GM12875 (cell line): ENCODE results near the gene NHLH1.

Experiments
- H3K4me3 ChIP-seq: one replicate; pipeline ENCODE4 v1.5.1; 2011; ENCODE audit warnings: low read depth, low read length, control low read depth
- TF ChIP-seq, protein P1 (sequence below): IDR thresholded peaks from 2 replicates; pipeline ENCODE4 v1.5.1; 2011; ENCODE audit warnings: low read depth, mild to moderate bottlenecking, control low read depth, inconsistent platforms, low read length, moderate library complexity, borderline replicate concordance; ENCODE audit not compliant: insufficient read depth

The NHLH1 gene

DNA sequence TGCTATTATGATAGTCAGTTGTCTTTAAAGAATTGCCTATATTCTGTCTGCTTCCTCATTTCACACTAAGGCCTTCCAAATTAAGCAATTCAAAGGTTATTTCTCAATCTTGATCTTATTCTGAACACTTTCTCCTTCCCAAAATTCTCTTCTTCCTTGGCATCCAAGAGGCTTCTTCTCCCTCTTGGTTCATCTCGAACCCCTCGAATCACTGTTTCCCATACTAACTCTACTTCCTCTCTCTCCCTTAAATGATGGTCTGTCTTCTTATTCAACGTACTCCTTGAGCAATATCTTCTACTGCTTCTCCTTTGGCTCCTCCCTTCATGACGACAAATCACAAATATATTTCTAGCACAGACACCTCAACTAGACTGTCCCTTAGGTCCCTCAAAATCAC lies 28.3 kb upstream of the NHLH1 start:
- TF ChIP-seq, protein P1, sequence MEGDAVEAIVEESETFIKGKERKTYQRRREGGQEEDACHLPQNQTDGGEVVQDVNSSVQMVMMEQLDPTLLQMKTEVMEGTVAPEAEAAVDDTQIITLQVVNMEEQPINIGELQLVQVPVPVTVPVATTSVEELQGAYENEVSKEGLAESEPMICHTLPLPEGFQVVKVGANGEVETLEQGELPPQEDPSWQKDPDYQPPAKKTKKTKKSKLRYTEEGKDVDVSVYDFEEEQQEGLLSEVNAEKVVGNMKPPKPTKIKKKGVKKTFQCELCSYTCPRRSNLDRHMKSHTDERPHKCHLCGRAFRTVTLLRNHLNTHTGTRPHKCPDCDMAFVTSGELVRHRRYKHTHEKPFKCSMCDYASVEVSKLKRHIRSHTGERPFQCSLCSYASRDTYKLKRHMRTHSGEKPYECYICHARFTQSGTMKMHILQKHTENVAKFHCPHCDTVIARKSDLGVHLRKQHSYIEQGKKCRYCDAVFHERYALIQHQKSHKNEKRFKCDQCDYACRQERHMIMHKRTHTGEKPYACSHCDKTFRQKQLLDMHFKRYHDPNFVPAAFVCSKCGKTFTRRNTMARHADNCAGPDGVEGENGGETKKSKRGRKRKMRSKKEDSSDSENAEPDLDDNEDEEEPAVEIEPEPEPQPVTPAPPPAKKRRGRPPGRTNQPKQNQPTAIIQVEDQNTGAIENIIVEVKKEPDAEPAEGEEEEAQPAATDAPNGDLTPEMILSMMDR: no peak
- no peak overlapping the region for H3K4me3 ChIP-seq

DNA sequence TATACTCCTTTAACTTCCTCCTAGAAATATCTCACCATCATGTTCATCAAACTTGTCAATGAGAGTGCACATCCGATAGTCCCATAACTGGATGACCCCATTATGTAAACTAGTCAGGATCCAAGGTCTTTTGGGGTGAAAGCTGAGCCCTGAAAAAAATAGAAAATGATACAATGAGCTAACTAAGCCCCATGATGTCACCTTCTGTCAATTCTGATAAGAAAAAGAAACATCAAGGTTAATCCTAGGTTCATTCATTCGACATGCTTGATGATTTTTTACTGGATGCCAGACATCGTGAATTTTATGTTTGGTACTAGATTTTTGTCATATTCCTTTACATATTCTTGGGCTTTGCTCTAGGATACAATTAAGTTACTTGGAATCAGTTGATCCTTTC lies 26.7 kb upstream of the NHLH1 start:
- H3K4me3 ChIP-seq: no peak overlapping the region
- TF ChIP-seq, protein P1: no peak

DNA sequence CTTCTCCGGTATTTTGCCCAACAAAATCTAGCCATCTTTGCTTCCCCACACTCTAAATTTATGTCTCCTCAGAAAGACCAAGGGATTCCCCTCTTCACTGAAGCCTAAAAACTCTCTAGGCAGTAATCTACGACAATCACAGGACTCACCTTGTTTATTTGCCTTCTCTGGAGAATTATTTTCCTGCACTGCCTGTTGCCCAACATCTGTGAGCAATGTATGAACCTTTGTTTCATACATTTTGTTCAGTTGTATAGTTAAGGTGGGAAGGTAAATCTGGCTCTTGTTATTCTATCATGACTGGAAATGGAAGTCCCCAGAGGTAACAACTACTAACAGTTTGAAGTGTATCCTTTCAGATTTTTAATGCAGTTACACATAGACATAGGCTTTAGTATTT lies 26.0 kb upstream of the NHLH1 start:
- no peak overlapping the region for H3K4me3 ChIP-seq

GRCh38 chr1:160342526-160342925 lies 24.3 kb upstream of the NHLH1 start:
- TF ChIP-seq, protein P1: no peak

More for the DNA sequence above, 26.0 kb upstream of the NHLH1 start:
- TF ChIP-seq, protein P1: no peak

GRCh38 chr1:160342953-160343869 lies 23.7 kb upstream of the NHLH1 start, which contains the start of the genes COPA and NCSTN:
COPA (minus strand) TSS chr1:160343250; CDS start chr1:160343170, 80 bp downstream.
NCSTN (plus strand) TSS chr1:160343383; CDS start chr1:160343397, 14 bp downstream.
- H3K4me3 ChIP-seq: peak within 1 kb of the TSS; percentile 88
- TF ChIP-seq, protein P1: no peak

More at GRCh38 chr1:160342526-160342925, 24.3 kb upstream of the NHLH1 start:
- peak overlapping the region; percentile 88 for H3K4me3 ChIP-seq

DNA sequence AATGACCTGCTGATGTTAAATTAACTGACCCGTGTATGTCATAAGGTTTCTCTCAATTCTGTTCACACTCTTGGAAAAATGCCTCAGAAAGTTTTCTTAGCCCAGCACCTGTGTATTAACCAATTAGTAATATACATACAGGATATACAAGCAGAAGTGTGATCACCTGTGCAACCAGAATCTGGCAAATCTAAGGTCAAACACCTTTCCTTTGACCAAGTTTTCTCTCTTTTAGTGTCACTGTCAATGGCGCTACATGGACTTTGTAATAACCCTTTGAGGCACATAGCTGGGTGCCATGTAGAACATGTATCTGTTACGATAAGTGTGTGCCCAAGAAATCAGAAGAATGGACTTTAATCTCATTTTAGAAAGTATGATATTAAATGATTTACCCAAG lies 22.6 kb upstream of the NHLH1 start:
- TF ChIP-seq, protein P1: no peak
- peak overlapping the region; percentile 88 for H3K4me3 ChIP-seq

GRCh38 chr1:160344936-160345335 lies 21.9 kb upstream of the NHLH1 start:
- TF ChIP-seq, protein P1: no peak

More at GRCh38 chr1:160344936-160345335, 21.9 kb upstream of the NHLH1 start:
- H3K4me3 ChIP-seq: no peak overlapping the region
